ENCODE data around the gene HMMR.

- no peak for TF ChIP-seq CTCF (conservative IDR thresholded peaks at IDR 0.05 in 1 of 2, IDR thresholded peaks at IDR 0.05 in 1 of 2; ENCODE audit: extremely low read depth in 1 of 2, insufficient read depth in 1 of 2, low read depth in 1 of 2, low read length in 2 of 2)
- TF ChIP-seq EZH2 (IDR thresholded peaks at IDR 0.05; ENCODE audit: borderline replicate concordance, low read length): no peak
Observed at GRCh38 chr5:163437011-163437308, 23.5 kb upstream of the HMMR start.
